DOHH2 (cell line): ENCODE results near the gene RPL32.

ENCODE experiments used
- CTCF ChIP-seq: fragments of 200-600 bp; sonication (generic); IDR thresholded peaks from one replicate; pipeline ENCODE4 v1.5.1; 2014; ENCODE audit warnings: antibody characterized with exemption, mild to moderate bottlenecking, low read depth, low read length; ENCODE audit not compliant: poor library complexity, severe bottlenecking
- EZH2phosphoT487 ChIP-seq: fragments of 200-600 bp; sonication (generic); IDR thresholded peaks from 2 replicates; pipeline ENCODE4 v1.6.1; 2017; ENCODE audit warnings: borderline replicate concordance, mild to moderate bottlenecking, antibody characterized with exemption, low read length, moderate library complexity, mixed read lengths

DNA sequence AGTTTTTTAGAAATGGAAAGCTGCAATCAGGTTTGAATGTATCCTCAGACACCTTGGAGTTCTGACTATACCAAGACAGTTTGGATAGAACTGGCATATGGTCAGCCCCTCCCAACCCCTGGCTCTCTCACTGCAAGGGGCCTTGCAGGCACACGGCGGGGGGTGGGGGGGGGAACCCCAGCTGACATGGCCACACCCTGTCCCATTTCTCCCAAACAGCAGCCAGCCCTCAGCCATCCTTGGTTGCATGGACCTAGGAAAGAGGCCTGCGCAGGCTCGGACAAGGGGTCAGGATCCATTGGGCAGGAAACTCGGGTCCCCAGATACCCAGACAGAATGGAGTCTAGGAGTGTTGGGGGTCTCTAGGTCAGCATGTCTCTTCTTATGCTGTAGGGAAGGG is 30.4 kb downstream of the RPL32 start:
- TF ChIP-seq CTCF (no peak), EZH2phosphoT487 (no peak)
